ENCODE results near the gene WDHD1. TPM values are rescaled to one million over a fixed set of nuclear protein-coding genes. Genes with fewer than 3 reads are reported as not detected.

WDHD1 gene
- total and polyA plus RNA-seq, 2 of the 8 experiments (the other 6 are each of a cell fraction or from before 2014, with no cell fraction given) = 17.8 to 87.9 TPM

DNA sequence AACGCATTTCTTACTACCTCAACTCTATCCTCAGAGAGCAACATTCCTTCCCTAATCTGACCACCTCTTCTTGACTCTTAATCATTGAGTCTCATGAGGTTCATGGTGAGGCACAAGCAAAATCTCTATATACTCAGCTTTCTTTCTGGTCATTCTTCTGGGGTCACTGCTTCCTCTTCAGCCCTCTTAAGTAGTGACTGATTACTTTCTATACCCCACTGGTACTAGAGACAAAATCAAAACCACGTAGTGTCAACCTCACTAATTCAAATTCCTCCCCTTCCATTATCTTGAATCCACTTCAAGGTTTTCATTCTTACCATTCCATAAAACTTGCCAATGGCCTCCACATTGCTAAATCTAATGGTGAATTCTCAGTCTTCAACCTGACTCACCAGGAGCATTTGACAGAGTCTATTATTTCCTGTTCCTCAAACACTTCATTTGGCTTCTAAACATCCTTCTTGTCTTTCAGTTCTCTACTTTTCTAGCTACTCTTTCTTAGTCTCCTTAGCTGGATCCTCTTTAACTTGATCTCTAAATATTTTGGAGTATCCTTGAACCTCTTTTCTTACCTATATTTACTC is 6.8 kb downstream of the WDHD1 start (continued):
- TF ChIP-seq, protein P1, sequence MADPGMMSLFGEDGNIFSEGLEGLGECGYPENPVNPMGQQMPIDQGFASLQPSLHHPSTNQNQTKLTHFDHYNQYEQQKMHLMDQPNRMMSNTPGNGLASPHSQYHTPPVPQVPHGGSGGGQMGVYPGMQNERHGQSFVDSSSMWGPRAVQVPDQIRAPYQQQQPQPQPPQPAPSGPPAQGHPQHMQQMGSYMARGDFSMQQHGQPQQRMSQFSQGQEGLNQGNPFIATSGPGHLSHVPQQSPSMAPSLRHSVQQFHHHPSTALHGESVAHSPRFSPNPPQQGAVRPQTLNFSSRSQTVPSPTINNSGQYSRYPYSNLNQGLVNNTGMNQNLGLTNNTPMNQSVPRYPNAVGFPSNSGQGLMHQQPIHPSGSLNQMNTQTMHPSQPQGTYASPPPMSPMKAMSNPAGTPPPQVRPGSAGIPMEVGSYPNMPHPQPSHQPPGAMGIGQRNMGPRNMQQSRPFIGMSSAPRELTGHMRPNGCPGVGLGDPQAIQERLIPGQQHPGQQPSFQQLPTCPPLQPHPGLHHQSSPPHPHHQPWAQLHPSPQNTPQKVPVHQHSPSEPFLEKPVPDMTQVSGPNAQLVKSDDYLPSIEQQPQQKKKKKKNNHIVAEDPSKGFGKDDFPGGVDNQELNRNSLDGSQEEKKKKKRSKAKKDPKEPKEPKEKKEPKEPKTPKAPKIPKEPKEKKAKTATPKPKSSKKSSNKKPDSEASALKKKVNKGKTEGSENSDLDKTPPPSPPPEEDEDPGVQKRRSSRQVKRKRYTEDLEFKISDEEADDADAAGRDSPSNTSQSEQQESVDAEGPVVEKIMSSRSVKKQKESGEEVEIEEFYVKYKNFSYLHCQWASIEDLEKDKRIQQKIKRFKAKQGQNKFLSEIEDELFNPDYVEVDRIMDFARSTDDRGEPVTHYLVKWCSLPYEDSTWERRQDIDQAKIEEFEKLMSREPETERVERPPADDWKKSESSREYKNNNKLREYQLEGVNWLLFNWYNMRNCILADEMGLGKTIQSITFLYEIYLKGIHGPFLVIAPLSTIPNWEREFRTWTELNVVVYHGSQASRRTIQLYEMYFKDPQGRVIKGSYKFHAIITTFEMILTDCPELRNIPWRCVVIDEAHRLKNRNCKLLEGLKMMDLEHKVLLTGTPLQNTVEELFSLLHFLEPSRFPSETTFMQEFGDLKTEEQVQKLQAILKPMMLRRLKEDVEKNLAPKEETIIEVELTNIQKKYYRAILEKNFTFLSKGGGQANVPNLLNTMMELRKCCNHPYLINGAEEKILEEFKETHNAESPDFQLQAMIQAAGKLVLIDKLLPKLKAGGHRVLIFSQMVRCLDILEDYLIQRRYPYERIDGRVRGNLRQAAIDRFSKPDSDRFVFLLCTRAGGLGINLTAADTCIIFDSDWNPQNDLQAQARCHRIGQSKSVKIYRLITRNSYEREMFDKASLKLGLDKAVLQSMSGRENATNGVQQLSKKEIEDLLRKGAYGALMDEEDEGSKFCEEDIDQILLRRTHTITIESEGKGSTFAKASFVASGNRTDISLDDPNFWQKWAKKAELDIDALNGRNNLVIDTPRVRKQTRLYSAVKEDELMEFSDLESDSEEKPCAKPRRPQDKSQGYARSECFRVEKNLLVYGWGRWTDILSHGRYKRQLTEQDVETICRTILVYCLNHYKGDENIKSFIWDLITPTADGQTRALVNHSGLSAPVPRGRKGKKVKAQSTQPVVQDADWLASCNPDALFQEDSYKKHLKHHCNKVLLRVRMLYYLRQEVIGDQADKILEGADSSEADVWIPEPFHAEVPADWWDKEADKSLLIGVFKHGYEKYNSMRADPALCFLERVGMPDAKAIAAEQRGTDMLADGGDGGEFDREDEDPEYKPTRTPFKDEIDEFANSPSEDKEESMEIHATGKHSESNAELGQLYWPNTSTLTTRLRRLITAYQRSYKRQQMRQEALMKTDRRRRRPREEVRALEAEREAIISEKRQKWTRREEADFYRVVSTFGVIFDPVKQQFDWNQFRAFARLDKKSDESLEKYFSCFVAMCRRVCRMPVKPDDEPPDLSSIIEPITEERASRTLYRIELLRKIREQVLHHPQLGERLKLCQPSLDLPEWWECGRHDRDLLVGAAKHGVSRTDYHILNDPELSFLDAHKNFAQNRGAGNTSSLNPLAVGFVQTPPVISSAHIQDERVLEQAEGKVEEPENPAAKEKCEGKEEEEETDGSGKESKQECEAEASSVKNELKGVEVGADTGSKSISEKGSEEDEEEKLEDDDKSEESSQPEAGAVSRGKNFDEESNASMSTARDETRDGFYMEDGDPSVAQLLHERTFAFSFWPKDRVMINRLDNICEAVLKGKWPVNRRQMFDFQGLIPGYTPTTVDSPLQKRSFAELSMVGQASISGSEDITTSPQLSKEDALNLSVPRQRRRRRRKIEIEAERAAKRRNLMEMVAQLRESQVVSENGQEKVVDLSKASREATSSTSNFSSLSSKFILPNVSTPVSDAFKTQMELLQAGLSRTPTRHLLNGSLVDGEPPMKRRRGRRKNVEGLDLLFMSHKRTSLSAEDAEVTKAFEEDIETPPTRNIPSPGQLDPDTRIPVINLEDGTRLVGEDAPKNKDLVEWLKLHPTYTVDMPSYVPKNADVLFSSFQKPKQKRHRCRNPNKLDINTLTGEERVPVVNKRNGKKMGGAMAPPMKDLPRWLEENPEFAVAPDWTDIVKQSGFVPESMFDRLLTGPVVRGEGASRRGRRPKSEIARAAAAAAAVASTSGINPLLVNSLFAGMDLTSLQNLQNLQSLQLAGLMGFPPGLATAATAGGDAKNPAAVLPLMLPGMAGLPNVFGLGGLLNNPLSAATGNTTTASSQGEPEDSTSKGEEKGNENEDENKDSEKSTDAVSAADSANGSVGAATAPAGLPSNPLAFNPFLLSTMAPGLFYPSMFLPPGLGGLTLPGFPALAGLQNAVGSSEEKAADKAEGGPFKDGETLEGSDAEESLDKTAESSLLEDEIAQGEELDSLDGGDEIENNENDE (IDR thresholded peaks at IDR 0.05; ENCODE audit: insufficient replicate concordance, low read length) = no peak
- TF ChIP-seq SP4 (IDR thresholded peaks at IDR 0.05; ENCODE audit: low read length) (no peak), TAF7 (optimal IDR thresholded peaks at IDR 0.05; ENCODE audit: borderline replicate concordance, low read depth, low read length) (no peak), ASH2L (IDR thresholded peaks at IDR 0.05; ENCODE audit: low read length) (no peak), SP1 (IDR thresholded peaks at IDR 0.05; ENCODE audit: low read depth, low read length) (no peak), PHF8 (conservative IDR thresholded peaks at IDR 0.05; ENCODE audit: low read depth, low read length) (no peak)
- TF ChIP-seq, protein P2, sequence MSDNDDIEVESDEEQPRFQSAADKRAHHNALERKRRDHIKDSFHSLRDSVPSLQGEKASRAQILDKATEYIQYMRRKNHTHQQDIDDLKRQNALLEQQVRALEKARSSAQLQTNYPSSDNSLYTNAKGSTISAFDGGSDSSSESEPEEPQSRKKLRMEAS (IDR thresholded peaks at IDR 0.05) = no peak
- TF ChIP-seq, protein P3, sequence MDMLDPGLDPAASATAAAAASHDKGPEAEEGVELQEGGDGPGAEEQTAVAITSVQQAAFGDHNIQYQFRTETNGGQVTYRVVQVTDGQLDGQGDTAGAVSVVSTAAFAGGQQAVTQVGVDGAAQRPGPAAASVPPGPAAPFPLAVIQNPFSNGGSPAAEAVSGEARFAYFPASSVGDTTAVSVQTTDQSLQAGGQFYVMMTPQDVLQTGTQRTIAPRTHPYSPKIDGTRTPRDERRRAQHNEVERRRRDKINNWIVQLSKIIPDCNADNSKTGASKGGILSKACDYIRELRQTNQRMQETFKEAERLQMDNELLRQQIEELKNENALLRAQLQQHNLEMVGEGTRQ (IDR thresholded peaks at IDR 0.05; ENCODE audit: low read length) = no peak

All from H1 (cell line).